HG03575 (cell line): ENCODE measurements around the gene HIP1.
"Not testable (repeated sequence)": the region's sequence is repeated elsewhere in the genome, so short reads cannot be mapped to it uniquely, and the experiment has no call there.

ENCODE experiments used
- ATAC-seq: cut with Tn5 transposase; IDR thresholded peaks from one replicate; pipeline ENCODE4 v1.9.1; 2021; ENCODE audit not compliant: unreplicated experiment, insufficient number of reproducible peaks, low FRiP score; ENCODE audit errors: extremely low read depth

The HIP1 gene

GRCh38 chr7:75719626-75720025 is 19.1 kb downstream of the HIP1 start:
- no peak for ATAC-seq

GRCh38 chr7:75718390-75719031 is 20.2 kb downstream of the HIP1 start:
- ATAC-seq: no peak

GRCh38 chr7:75717746-75718145 is 21.0 kb downstream of the HIP1 start:
- ATAC-seq: not testable (repeated sequence)

- no peak for ATAC-seq
Observed at GRCh38 chr7:75716992-75717626, 21.6 kb downstream of the HIP1 start.

GRCh38 chr7:75715864-75716263 is 22.9 kb downstream of the HIP1 start:
- no peak for ATAC-seq

- no peak for ATAC-seq
Observed at GRCh38 chr7:75712517-75713361, 26.0 kb downstream of the HIP1 start.

GRCh38 chr7:75711656-75712514 is 26.9 kb downstream of the HIP1 start:
- ATAC-seq: no peak

- ATAC-seq: no peak
Observed at GRCh38 chr7:75711076-75711475, 27.7 kb downstream of the HIP1 start.

GRCh38 chr7:75704928-75705327 is 33.8 kb downstream of the HIP1 start:
- ATAC-seq: no peak

- ATAC-seq: no peak
Observed at GRCh38 chr7:75702515-75702914, 36.2 kb downstream of the HIP1 start.

GRCh38 chr7:75699993-75700392 is 38.7 kb downstream of the HIP1 start:
- ATAC-seq: no peak

- no peak for ATAC-seq
Observed at GRCh38 chr7:75698358-75698757, 40.4 kb downstream of the HIP1 start.

GRCh38 chr7:75696263-75697037 is 42.3 kb downstream of the HIP1 start:
- no peak for ATAC-seq

GRCh38 chr7:75694638-75695399 is 43.9 kb downstream of the HIP1 start:
- ATAC-seq: no peak

GRCh38 chr7:75693668-75694067 is 45.1 kb downstream of the HIP1 start:
- ATAC-seq: not testable (repeated sequence)

GRCh38 chr7:75691793-75692543 is 46.8 kb downstream of the HIP1 start:
- no peak for ATAC-seq

- ATAC-seq: no peak
Observed at GRCh38 chr7:75690121-75690523, 48.6 kb downstream of the HIP1 start.
